Mesendoderm (in vitro differentiated cells): ENCODE results near the gene OR51B6.
"Not testable (repeated sequence)": the region's sequence is repeated elsewhere in the genome, so short reads cannot be mapped to it uniquely, and the experiment has no call there.

Experiments used
- DNase-seq: peaks from one replicate; pipeline ENCODE4 v3.0.0; 2013
- H2AK5ac ChIP-seq: 2 replicates; pipeline ENCODE4 v1.6.1; 2013; ENCODE audit warnings: low read length, inconsistent platforms
- H2BK120ac ChIP-seq: 2 replicates; pipeline ENCODE4 v1.6.1; 2013; ENCODE audit warnings: low read depth, mild to moderate bottlenecking, low read length, moderate library complexity, mixed read lengths
- H2BK15ac ChIP-seq: replicated peaks from 2 replicates; pipeline ENCODE4 v1.6.1; 2013; ENCODE audit warnings: low read depth, mild to moderate bottlenecking, moderate library complexity
- H2BK5ac ChIP-seq: 2 replicates; pipeline ENCODE4 v1.6.1; 2013; ENCODE audit warnings: low read length, inconsistent platforms
- H3K18ac ChIP-seq: 2 replicates; pipeline ENCODE4 v1.6.1; 2013; ENCODE audit warnings: mild to moderate bottlenecking, low read length, mixed read lengths
- H3K23ac ChIP-seq: one replicate; pipeline ENCODE4 v1.6.1; 2013; ENCODE audit warnings: low read length
- H3K27ac ChIP-seq: 2 replicates; pipeline ENCODE4 v1.5.1; 2013; ENCODE audit warnings: low read depth, mild to moderate bottlenecking, inconsistent platforms, low read length, moderate library complexity
- H3K27me3 ChIP-seq: 2 replicates; pipeline ENCODE4 v1.6.1; 2013; ENCODE audit warnings: low read length, control low read depth, mild to moderate bottlenecking, inconsistent platforms; ENCODE audit not compliant: insufficient read depth, poor library complexity
- H3K36me3 ChIP-seq: 2 replicates; pipeline ENCODE4 v1.6.1; 2013; ENCODE audit warnings: low read length, inconsistent platforms; ENCODE audit not compliant: control insufficient read depth, insufficient read depth
- H3K4ac ChIP-seq: one replicate; pipeline ENCODE4 v1.6.1; 2013; ENCODE audit warnings: low read depth, mild to moderate bottlenecking, low read length, moderate library complexity
- H3K4me1 ChIP-seq: 2 replicates; pipeline ENCODE4 v1.6.1; 2013; ENCODE audit warnings: low read depth, low read length, inconsistent platforms; ENCODE audit not compliant: control insufficient read depth
- H3K4me2 ChIP-seq: 2 replicates; pipeline ENCODE4 v1.6.1; 2013; ENCODE audit warnings: low read length
- H3K4me3 ChIP-seq: 2 replicates; pipeline ENCODE4 v1.5.1; 2013; ENCODE audit warnings: mild to moderate bottlenecking, low read length
- H3K56ac ChIP-seq: one replicate; pipeline ENCODE4 v1.6.1; 2013; ENCODE audit warnings: low read length
- H3K79me1 ChIP-seq: 2 replicates; pipeline ENCODE4 v1.6.1; 2013; ENCODE audit warnings: low read length, inconsistent platforms
- H3K79me2 ChIP-seq: 2 replicates; pipeline ENCODE4 v1.6.1; 2013; ENCODE audit warnings: mild to moderate bottlenecking, low read length; ENCODE audit not compliant: control insufficient read depth, insufficient read depth
- H3K9ac ChIP-seq: 2 replicates; pipeline ENCODE4 v1.6.1; 2013; ENCODE audit warnings: low read length, inconsistent platforms
- H4K5ac ChIP-seq: one replicate; pipeline ENCODE4 v1.6.1; 2013; ENCODE audit warnings: low read length
- H4K8ac ChIP-seq: one replicate; pipeline ENCODE4 v1.6.1; 2013; ENCODE audit warnings: low read depth, mild to moderate bottlenecking, control low read depth, low read length, moderate library complexity
- WGBS: extraction: QIAGEN DNeasy Blood & Tissue Kit; methylation state at CpG from one replicate; pipeline ENCODE4 v1.1.7; 2013; ENCODE audit warnings: low lambda C conversion rate, missing lambda C conversion rate; ENCODE audit not compliant: insufficient coverage; ENCODE audit errors: extremely low coverage; 5-methylcytosine and 5-hydroxymethylcytosine counted together

The OR51B6 gene

GRCh38 chr11:5313326-5314023, 37.8 kb upstream of the OR51B6 start:
- not testable (repeated sequence) for H4K8ac ChIP-seq, H2BK5ac ChIP-seq, H3K18ac ChIP-seq, H2AK5ac ChIP-seq, DNase-seq, H3K9ac ChIP-seq, H3K4me1 ChIP-seq, H2BK15ac ChIP-seq, H3K4me3 ChIP-seq, H3K4ac ChIP-seq, H2BK120ac ChIP-seq, H3K27me3 ChIP-seq, H4K5ac ChIP-seq, H3K27ac ChIP-seq, H3K79me1 ChIP-seq, H3K56ac ChIP-seq, H3K79me2 ChIP-seq, H3K23ac ChIP-seq, H3K4me2 ChIP-seq, H3K36me3 ChIP-seq
- WGBS, result no CpG with 5 or more reads among the region's 3 CpGs

GRCh38 chr11:5317292-5317691, 34.0 kb upstream of the OR51B6 start:
- Histone ChIP-seq H2BK5ac (no peak overlapping the region), H3K79me1 (no peaks in the 10 kb centered on the region), H2BK15ac (no peak overlapping the region), H3K4ac (no peak overlapping the region), H2BK120ac (no peak overlapping the region), H4K5ac (no peak overlapping the region), H3K4me1 (no peaks in the 10 kb centered on the region), H3K4me3 (no peak overlapping the region), H3K23ac (no peak overlapping the region), H3K79me2 (no peaks in the 10 kb centered on the region), H3K4me2 (no peak overlapping the region), H2AK5ac (no peak overlapping the region), H4K8ac (no peak overlapping the region), H3K18ac (no peak overlapping the region), H3K56ac (no peak overlapping the region), H3K36me3 (no peaks in the 10 kb centered on the region), H3K9ac (no peak overlapping the region), H3K27ac (no peak overlapping the region), H3K27me3 (no peaks in the 10 kb centered on the region)
- WGBS, result no CpG with 5 or more reads among the region's 5 CpGs
- no peak for DNase-seq

- no peaks in the 10 kb centered on the region for H3K79me2 ChIP-seq
- H3K23ac ChIP-seq, result no peak within 1 kb of the TSS
- H3K4ac ChIP-seq, result no peak within 1 kb of the TSS
- H2BK5ac ChIP-seq, result no peak within 1 kb of the TSS
- no peaks in the 10 kb centered on the region for H3K4me1 ChIP-seq
- no peak within 1 kb of the TSS for H3K4me2 ChIP-seq
- no peak within 1 kb of the TSS for H2BK15ac ChIP-seq
- H2BK120ac ChIP-seq, result no peak within 1 kb of the TSS
- DNase-seq, result no peak
- 100% methylated on average over 2 of the region's 3 CpGs for WGBS
- no peak within 1 kb of the TSS for H3K4me3 ChIP-seq
- H4K5ac ChIP-seq, result no peak within 1 kb of the TSS
- no peaks in the 10 kb centered on the region for H3K36me3 ChIP-seq
- H2AK5ac ChIP-seq, result no peak within 1 kb of the TSS
- H3K9ac ChIP-seq, result no peak within 1 kb of the TSS
- no peak within 1 kb of the TSS for H4K8ac ChIP-seq
- H3K27me3 ChIP-seq, result no peaks in the 10 kb centered on the region
- no peak within 1 kb of the TSS for H3K18ac ChIP-seq
- no peak within 1 kb of the TSS for H3K56ac ChIP-seq
- H3K79me1 ChIP-seq, result no peaks in the 10 kb centered on the region
- H3K27ac ChIP-seq, result no peak within 1 kb of the TSS
These were observed 27.1 kb upstream of the OR51B6 start, which contains the start of gene OR51B2 for GRCh38 chr11:5324197-5324596. Gene OR51B2, minus strand, starts transcription at chr11:5324297. Its CDS starts 0 bp downstream, at chr11:5324297.

- no CpG with 5 or more reads among the region's 1 CpG for WGBS
- H3K4ac ChIP-seq, result no peak overlapping the region
These were observed 16.1 kb upstream of the OR51B6 start for GRCh38 chr11:5335170-5335569.

GRCh38 chr11:5336331-5336730, 15.0 kb upstream of the OR51B6 start:
- H3K56ac ChIP-seq, result no peak overlapping the region
- DNase-seq, result no peak
- H3K4me2 ChIP-seq, result no peak overlapping the region
- H3K36me3 ChIP-seq, result no peaks in the 10 kb centered on the region
- H3K79me2 ChIP-seq, result no peaks in the 10 kb centered on the region
- H3K23ac ChIP-seq, result no peak overlapping the region
- no peak overlapping the region for H2BK120ac ChIP-seq
- H3K4ac ChIP-seq, result no peak overlapping the region
- H2BK15ac ChIP-seq, result no peak overlapping the region
- no peak overlapping the region for H4K5ac ChIP-seq
- H2BK5ac ChIP-seq, result no peak overlapping the region
- no peak overlapping the region for H3K27ac ChIP-seq
- H3K4me1 ChIP-seq, result no peaks in the 10 kb centered on the region
- H3K4me3 ChIP-seq, result no peak overlapping the region
- no peak overlapping the region for H3K18ac ChIP-seq
- H3K27me3 ChIP-seq, result no peaks in the 10 kb centered on the region
- no peak overlapping the region for H2AK5ac ChIP-seq
- no peaks in the 10 kb centered on the region for H3K79me1 ChIP-seq
- no peak overlapping the region for H3K9ac ChIP-seq
- H4K8ac ChIP-seq, result no peak overlapping the region

More at GRCh38 chr11:5335170-5335569, 16.1 kb upstream of the OR51B6 start:
- Histone ChIP-seq H3K27ac (no peak overlapping the region), H2BK120ac (no peak overlapping the region), H3K4me3 (no peak overlapping the region), H3K4me2 (no peak overlapping the region), H3K27me3 (no peaks in the 10 kb centered on the region), H4K8ac (no peak overlapping the region), H3K23ac (no peak overlapping the region), H3K18ac (no peak overlapping the region), H3K79me2 (no peaks in the 10 kb centered on the region), H3K79me1 (no peaks in the 10 kb centered on the region), H2BK5ac (no peak overlapping the region), H2AK5ac (no peak overlapping the region), H4K5ac (no peak overlapping the region), H2BK15ac (no peak overlapping the region), H3K4me1 (no peaks in the 10 kb centered on the region), H3K36me3 (no peaks in the 10 kb centered on the region), H3K56ac (no peak overlapping the region), H3K9ac (no peak overlapping the region)
- DNase-seq, result no peak

- H2BK120ac ChIP-seq, H3K4ac ChIP-seq, H2BK15ac ChIP-seq, H3K79me1 ChIP-seq, H3K27me3 ChIP-seq, H3K9ac ChIP-seq, H3K36me3 ChIP-seq, H4K8ac ChIP-seq, H3K23ac ChIP-seq, H2BK5ac ChIP-seq, H4K5ac ChIP-seq, H3K18ac ChIP-seq, H3K56ac ChIP-seq, DNase-seq, H3K4me1 ChIP-seq, H2AK5ac ChIP-seq, H3K4me3 ChIP-seq, H3K79me2 ChIP-seq, H3K4me2 ChIP-seq, H3K27ac ChIP-seq: not testable (repeated sequence)
- WGBS, result no CpG with 5 or more reads among the region's 1 CpG
These were observed 14.1 kb upstream of the OR51B6 start for GRCh38 chr11:5337253-5337652.
